Esophagus squamous epithelium (tissue), 5 donors: Measurements from ENCODE around the gene VAT1L. TPM values are rescaled to one million over a fixed set of nuclear protein-coding genes. Genes with fewer than 3 reads are reported as not detected.

ENCODE experiments used
- DNase-seq: peaks from one replicate; lab custom pipeline; 2025; lab: John Stamatoyannopoulos, UW
- H3K27ac ChIP-seq, 4 donors: fragments of 200-600 bp; sonication (generic); one replicate each; pipeline ENCODE4 v1.5.1; 2016 to 2019; ENCODE audit warnings: mild to moderate bottlenecking in 1 of 4
- H3K27me3 ChIP-seq, 4 donors: fragments of 200-600 bp; sonication (generic); 1 replicate in 3 of 4; 2 replicates in 1 of 4; pipeline versions ENCODE4 v1.5.1 to v1.6.0; 2017 to 2021; ENCODE audit warnings: antibody characterized with exemption in 1 of 4
- H3K36me3 ChIP-seq, 3 donors: fragments of 200-600 bp; sonication (generic); one replicate each; pipeline ENCODE4 v1.5.1; 2016 to 2019
- H3K4me1 ChIP-seq, 3 donors: fragments of 200-600 bp; sonication (generic); one replicate each; pipeline ENCODE4 v1.5.1; 2017 to 2019
- H3K4me3 ChIP-seq, 4 donors: fragments of 200-600 bp; sonication (generic); 1 replicate in 3 of 4; 2 replicates in 1 of 4; pipeline ENCODE4 v1.5.1; 2016 to 2019; ENCODE audit warnings: mild to moderate bottlenecking in 2 of 4, moderate library complexity in 1 of 4
- H3K9me3 ChIP-seq, 3 donors: fragments of 200-600 bp; sonication (generic); one replicate each; pipeline ENCODE4 v1.5.1; 2016 to 2019
- POLR2A ChIP-seq, 4 donors: fragments of 450-650 bp; IDR thresholded peaks; one replicate each; pipeline ENCODE4 v1.6.1; 2017; ENCODE audit warnings: antibody characterized with exemption in 4 of 4, mild to moderate bottlenecking in 4 of 4, moderate library complexity in 3 of 4
- WGBS, 2 donors: methylation state at CpG; one replicate each; pipeline ENCODE4 v1.1.5; 2018; 5-methylcytosine and 5-hydroxymethylcytosine counted together
- intact Hi-C: fragments of 100-400 bp; cut with DNase I; formaldehyde crosslinking; loops from one replicate; pipeline ENCODE4 v1.15.0; 2022
- total RNA-seq, 4 donors: library from RNA; depleted of rRNA; stranded (reverse); fragments of >200 nt; gene quantifications; one replicate each; pipeline ENCODE4 v1.1.0, GENCODE V29; 2016
- TF ChIP-seq, protein P1 (sequence below), 6 experiments: fragments of 450-650 bp in 4 of 6; fragments of 200-600 bp in 2 of 6; sonication (generic) in 2 of 6; IDR thresholded peaks; one replicate each; pipeline ENCODE4 v1.5.1; 2016 to 2019; ENCODE audit warnings: antibody characterized with exemption in 6 of 6, mild to moderate bottlenecking in 4 of 6, moderate library complexity in 4 of 6
- donor health status: DM: yes; HTN: yes; CAD: no.

Gene VAT1L
- total RNA-seq, 4 donors from 2014 or later: 0.56 TPM; not detected in 3

DNA sequence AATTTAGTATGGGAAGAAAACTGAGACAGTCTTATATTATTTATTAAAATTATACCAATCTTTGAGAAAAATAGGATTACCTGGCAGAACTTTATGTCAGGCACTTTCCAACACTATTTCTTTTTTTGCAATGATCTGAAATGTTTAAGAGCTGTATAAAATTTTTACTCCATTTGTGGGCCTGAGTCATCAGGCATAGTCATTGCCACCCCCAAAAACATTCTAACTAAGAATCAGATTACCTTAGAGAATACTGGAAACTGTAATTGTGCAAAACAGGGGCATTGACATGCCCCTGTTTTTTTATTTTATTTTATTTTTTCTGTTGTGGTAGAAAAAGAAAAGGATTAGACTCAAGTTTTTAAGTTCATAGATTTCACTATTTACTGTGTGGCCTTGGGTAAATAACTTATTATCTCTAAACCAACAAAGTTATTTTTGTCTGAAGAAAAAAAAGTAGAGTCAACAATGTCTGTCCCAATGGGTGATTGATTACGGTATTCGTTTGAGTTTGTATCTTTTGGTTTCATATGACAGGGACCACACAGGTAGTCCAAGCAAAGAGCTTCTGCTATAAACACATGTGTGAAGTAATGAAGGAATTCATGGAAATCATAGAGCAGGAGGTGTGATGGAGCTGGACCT lies 24.6 kb downstream of the VAT1L start:
- peaks cover 0 to 7% (median 0%) of the 10 kb centered on the region in 4 donors for H3K27me3 ChIP-seq
- intact Hi-C loops: no loop called here
- H3K9me3 ChIP-seq: no peaks in the 10 kb centered on the region
- H3K4me3 ChIP-seq: no peak overlapping the region
- no peak overlapping the region for H3K27ac ChIP-seq
- DNase-seq: no peak
- 49 to 67% methylated on average over 2 of the region's 2 CpGs for WGBS, 2 donors
- H3K36me3 ChIP-seq: no peaks in the 10 kb centered on the region
- no peaks in the 10 kb centered on the region for H3K4me1 ChIP-seq
- no peak for TF ChIP-seq POLR2A (IDR thresholded peaks at IDR 0.05)
- TF ChIP-seq, protein P1, sequence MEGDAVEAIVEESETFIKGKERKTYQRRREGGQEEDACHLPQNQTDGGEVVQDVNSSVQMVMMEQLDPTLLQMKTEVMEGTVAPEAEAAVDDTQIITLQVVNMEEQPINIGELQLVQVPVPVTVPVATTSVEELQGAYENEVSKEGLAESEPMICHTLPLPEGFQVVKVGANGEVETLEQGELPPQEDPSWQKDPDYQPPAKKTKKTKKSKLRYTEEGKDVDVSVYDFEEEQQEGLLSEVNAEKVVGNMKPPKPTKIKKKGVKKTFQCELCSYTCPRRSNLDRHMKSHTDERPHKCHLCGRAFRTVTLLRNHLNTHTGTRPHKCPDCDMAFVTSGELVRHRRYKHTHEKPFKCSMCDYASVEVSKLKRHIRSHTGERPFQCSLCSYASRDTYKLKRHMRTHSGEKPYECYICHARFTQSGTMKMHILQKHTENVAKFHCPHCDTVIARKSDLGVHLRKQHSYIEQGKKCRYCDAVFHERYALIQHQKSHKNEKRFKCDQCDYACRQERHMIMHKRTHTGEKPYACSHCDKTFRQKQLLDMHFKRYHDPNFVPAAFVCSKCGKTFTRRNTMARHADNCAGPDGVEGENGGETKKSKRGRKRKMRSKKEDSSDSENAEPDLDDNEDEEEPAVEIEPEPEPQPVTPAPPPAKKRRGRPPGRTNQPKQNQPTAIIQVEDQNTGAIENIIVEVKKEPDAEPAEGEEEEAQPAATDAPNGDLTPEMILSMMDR (IDR thresholded peaks at IDR 0.05): no peak

DNA sequence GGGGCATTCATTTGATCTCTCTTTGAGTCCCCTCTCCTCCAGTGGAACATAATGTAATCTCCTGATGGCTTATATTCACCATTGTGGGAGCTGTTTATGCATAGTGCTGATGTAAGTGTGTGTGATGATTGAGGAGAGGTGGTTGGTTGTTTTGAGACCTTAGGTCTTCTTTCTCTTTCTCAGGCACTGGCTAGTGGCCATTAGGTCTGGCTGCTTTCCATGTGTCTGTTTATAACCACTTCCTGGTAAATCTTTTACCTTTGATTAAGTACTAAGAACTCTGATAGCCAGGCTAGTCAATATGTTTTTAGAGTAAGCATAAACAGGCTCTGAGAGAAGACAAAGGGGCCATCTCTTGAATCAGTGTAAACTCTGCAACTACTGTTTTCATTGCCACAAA lies 27.9 kb downstream of the VAT1L start:
- no peaks in the 10 kb centered on the region for H3K4me1 ChIP-seq
- no peaks in the 10 kb centered on the region for H3K36me3 ChIP-seq
- H3K27ac ChIP-seq: no peak overlapping the region
- no peaks in the 10 kb centered on the region for H3K9me3 ChIP-seq
- H3K27me3 ChIP-seq: peaks cover 0 to 6% (median 0%) of the 10 kb centered on the region in 4 donors
- no peak for DNase-seq
- intact Hi-C loops: no loop called here
- H3K4me3 ChIP-seq: no peak overlapping the region
- TF ChIP-seq POLR2A (IDR thresholded peaks at IDR 0.05): no peak
- TF ChIP-seq, protein P1 (IDR thresholded peaks at IDR 0.05): no peak

DNA sequence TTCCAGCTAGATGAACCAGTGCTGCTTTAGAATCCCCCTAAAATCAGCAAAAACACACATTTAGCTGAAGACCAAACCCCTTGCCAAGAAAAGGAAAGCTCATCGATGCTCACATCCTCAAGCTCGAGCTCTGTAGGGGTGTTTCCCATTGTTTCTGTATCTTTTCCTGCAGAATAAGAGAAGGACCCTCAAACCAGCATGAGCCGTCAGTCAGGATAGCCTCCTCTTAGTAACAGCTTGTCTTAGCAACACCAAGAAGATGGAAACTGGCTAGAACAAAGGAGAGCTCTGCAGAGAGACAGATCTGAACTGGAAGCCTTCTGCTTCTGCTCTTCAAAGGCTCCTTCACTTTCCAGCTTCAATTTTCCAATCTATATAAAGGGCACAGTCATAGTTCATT lies 32.0 kb downstream of the VAT1L start:
- no peaks in the 10 kb centered on the region for H3K4me1 ChIP-seq
- TF ChIP-seq, protein P1 (IDR thresholded peaks at IDR 0.05): no peak
- TF ChIP-seq POLR2A (IDR thresholded peaks at IDR 0.05): no peak
- H3K27me3 ChIP-seq: no peaks in the 10 kb centered on the region
- 30 to 41% methylated on average over 3 of the region's 3 CpGs for WGBS, 2 donors
- DNase-seq: no peak
- intact Hi-C loops: no loop called here
- H3K27ac ChIP-seq: no peak overlapping the region
- H3K36me3 ChIP-seq: no peaks in the 10 kb centered on the region
- no peaks in the 10 kb centered on the region for H3K9me3 ChIP-seq
- no peak overlapping the region for H3K4me3 ChIP-seq

DNA sequence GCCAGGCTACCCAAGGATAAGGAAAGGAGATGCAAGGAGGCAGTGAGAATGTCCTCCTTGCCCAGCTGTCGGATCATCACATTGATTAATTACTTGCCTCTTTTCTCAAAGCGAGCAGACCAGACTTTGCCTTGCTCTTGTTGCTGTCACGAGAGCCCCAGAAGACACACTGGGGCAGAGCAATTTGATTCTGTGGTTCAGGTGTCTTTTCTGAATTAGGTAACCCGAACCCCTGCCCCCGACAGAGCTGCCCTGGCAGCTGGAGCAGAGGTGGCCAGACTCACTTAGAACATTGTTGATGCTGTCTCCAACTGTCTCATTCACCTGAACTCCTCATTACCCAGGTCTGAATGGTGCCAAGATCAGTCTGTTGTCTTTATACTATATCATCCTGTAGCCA lies 34.3 kb downstream of the VAT1L start:
- no peaks in the 10 kb centered on the region for H3K9me3 ChIP-seq
- 66 to 71% methylated on average over 5 of the region's 5 CpGs for WGBS, 2 donors
- TF ChIP-seq, protein P1 (IDR thresholded peaks at IDR 0.05): no peak
- TF ChIP-seq POLR2A (IDR thresholded peaks at IDR 0.05): no peak
- H3K4me1 ChIP-seq: no peaks in the 10 kb centered on the region
- H3K27ac ChIP-seq: no peak overlapping the region
- intact Hi-C loops: no loop called here
- no peak for DNase-seq
- no peaks in the 10 kb centered on the region for H3K27me3 ChIP-seq
- H3K4me3 ChIP-seq: no peak overlapping the region
- H3K36me3 ChIP-seq: no peaks in the 10 kb centered on the region

DNA sequence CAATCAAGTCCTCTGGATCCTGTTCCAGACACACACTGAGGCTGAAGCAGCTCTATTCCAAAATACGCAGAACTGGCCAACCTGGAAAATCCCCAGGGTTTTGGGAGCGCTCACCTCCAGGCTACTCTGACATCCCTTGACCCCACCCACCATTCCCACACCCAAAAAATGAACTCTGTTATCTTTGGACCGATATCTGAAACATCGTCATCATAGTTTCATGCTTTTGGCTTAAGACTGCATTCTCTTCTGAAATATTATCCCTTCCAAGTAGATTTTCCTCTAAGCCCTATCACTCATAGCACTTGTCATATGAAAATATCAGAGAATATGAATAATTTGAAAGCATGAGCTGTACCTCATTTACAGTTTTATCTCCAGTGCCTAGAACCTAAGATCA lies 34.7 kb downstream of the VAT1L start:
- H3K4me3 ChIP-seq: no peak overlapping the region
- intact Hi-C loops: no loop called here
- H3K9me3 ChIP-seq: no peaks in the 10 kb centered on the region
- H3K27me3 ChIP-seq: no peaks in the 10 kb centered on the region
- no peak for DNase-seq
- 56 to 68% methylated on average over 4 of the region's 4 CpGs for WGBS, 2 donors
- H3K36me3 ChIP-seq: no peaks in the 10 kb centered on the region
- H3K27ac ChIP-seq: no peak overlapping the region
- TF ChIP-seq POLR2A (IDR thresholded peaks at IDR 0.05): no peak
- TF ChIP-seq, protein P1 (IDR thresholded peaks at IDR 0.05): no peak
- H3K4me1 ChIP-seq: no peaks in the 10 kb centered on the region
